HPDE6-E6E7 (cell line): ENCODE measurements around the gene STX3.
"Not testable (repeated sequence)": the region's sequence is repeated elsewhere in the genome, so short reads cannot be mapped to it uniquely, and the experiment has no call there.

ENCODE experiments used
- DNase-seq: peaks from one replicate; pipeline ENCODE4 v3.0.0; 2011; ENCODE audit warnings: missing footprints; ENCODE audit errors: extremely low spot score

Gene STX3

GRCh38 chr11:59787816-59788215, 32.6 kb downstream of the STX3 start:
- no peak for DNase-seq

GRCh38 chr11:59791639-59792038, 36.5 kb downstream of the STX3 start:
- DNase-seq, result no peak

- no peak for DNase-seq
Measured at GRCh38 chr11:59792507-59792906, 37.3 kb downstream of the STX3 start.

- no peak for DNase-seq
Measured at GRCh38 chr11:59794417-59794816, 39.2 kb downstream of the STX3 start.

GRCh38 chr11:59800390-59801025, 45.3 kb downstream of the STX3 start:
- no peak for DNase-seq

GRCh38 chr11:59801160-59801706, 46.1 kb downstream of the STX3 start:
- DNase-seq, result no peak

- DNase-seq, result no peak
Measured at GRCh38 chr11:59801981-59802638, 46.9 kb downstream of the STX3 start.

- DNase-seq, result no peak
Measured at GRCh38 chr11:59802639-59803176, 47.5 kb downstream of the STX3 start.

- no peak for DNase-seq
Measured at GRCh38 chr11:59804061-59804460, 48.9 kb downstream of the STX3 start.

- no peak for DNase-seq
Measured at GRCh38 chr11:59807047-59807610, 52.0 kb downstream of the STX3 start.

- DNase-seq, result peak; percentile 87
Measured at GRCh38 chr11:59810189-59810910, 55.2 kb downstream of the STX3 start, which contains the start of gene MRPL16. TSS of gene MRPL16 (minus strand) at chr11:59810778. CDS start at chr11:59810658, 120 bp downstream.

- DNase-seq, result no peak
Measured at GRCh38 chr11:59810911-59811259, 55.7 kb downstream of the STX3 start.

- DNase-seq, result no peak
Measured at GRCh38 chr11:59812220-59812619, 57.0 kb downstream of the STX3 start.

GRCh38 chr11:59813364-59813763, 58.2 kb downstream of the STX3 start:
- no peak for DNase-seq

GRCh38 chr11:59814021-59814420, 58.8 kb downstream of the STX3 start:
- no peak for DNase-seq

GRCh38 chr11:59815754-59816153, 60.6 kb downstream of the STX3 start:
- DNase-seq, result no peak

GRCh38 chr11:59816434-59816833, 61.3 kb downstream of the STX3 start:
- not testable (repeated sequence) for DNase-seq

GRCh38 chr11:59818572-59818971, 63.4 kb downstream of the STX3 start:
- DNase-seq, result no peak

- no peak for DNase-seq
Measured at GRCh38 chr11:59822989-59823566, 67.9 kb downstream of the STX3 start.

- DNase-seq, result no peak
Measured at GRCh38 chr11:59829358-59829757, 74.2 kb downstream of the STX3 start.

GRCh38 chr11:59833602-59834001, 78.4 kb downstream of the STX3 start:
- no peak for DNase-seq

- no peak for DNase-seq
Measured at GRCh38 chr11:59839615-59840014, 84.4 kb downstream of the STX3 start.
